ENCODE results near the gene UNC5C. TPM values are rescaled to one million over a fixed set of nuclear protein-coding genes. Genes with fewer than 3 reads are reported as not detected.

UNC5C gene
- total and polyA plus RNA-seq, 4 donors: 0.63 to 11.2 (median 8.6) TPM

GRCh38 chr4:95402299-95402698 is 146.5 kb downstream of the UNC5C start:
- no peak overlapping the region for H3K4me3 ChIP-seq (ENCODE audit: low read length in 2 of 2)
- ATAC-seq (ENCODE audit: low FRiP score): no peak
- DNase-seq: no peak

GRCh38 chr4:95398217-95398616 is 150.6 kb downstream of the UNC5C start:
- intact Hi-C loops (cut with DNase I): no loop called here
- H3K36me3 ChIP-seq (ENCODE audit: control insufficient read depth in 1 of 2, insufficient read depth in 2 of 2, low read length in 1 of 2): no peaks in the 10 kb centered on the region
- H3K9me3 ChIP-seq (ENCODE audit: control insufficient read depth, low read length): no peaks in the 10 kb centered on the region
- H3K27me3 ChIP-seq (ENCODE audit: control insufficient read depth in 1 of 2, insufficient read depth in 2 of 2, low read length in 1 of 2): no peaks in the 10 kb centered on the region
- H3K27ac ChIP-seq (ENCODE audit: low read depth in 1 of 2, low read length in 2 of 2): no peak overlapping the region
- no peak for ATAC-seq (ENCODE audit: low FRiP score)
- H3K4me3 ChIP-seq (ENCODE audit: low read length in 2 of 2): no peak overlapping the region
- no peak for DNase-seq
- no peaks in the 10 kb centered on the region for H3K4me1 ChIP-seq (ENCODE audit: control insufficient read depth in 1 of 2, insufficient read depth in 2 of 2, low read length in 2 of 2)

More at GRCh38 chr4:95402299-95402698, 146.5 kb downstream of the UNC5C start:
- Histone ChIP-seq H3K27ac (ENCODE audit: low read depth in 1 of 2, low read length in 2 of 2) (no peak overlapping the region), H3K9me3 (ENCODE audit: control insufficient read depth, low read length) (no peaks in the 10 kb centered on the region), H3K4me1 (ENCODE audit: control insufficient read depth in 1 of 2, insufficient read depth in 2 of 2, low read length in 2 of 2) (no peaks in the 10 kb centered on the region), H3K27me3 (ENCODE audit: control insufficient read depth in 1 of 2, insufficient read depth in 2 of 2, low read length in 1 of 2) (no peaks in the 10 kb centered on the region), H3K36me3 (ENCODE audit: control insufficient read depth in 1 of 2, insufficient read depth in 2 of 2, low read length in 1 of 2) (no peaks in the 10 kb centered on the region)
- intact Hi-C loops (cut with DNase I): no loop called here

GRCh38 chr4:95394752-95395306 is 153.9 kb downstream of the UNC5C start:
- WGBS, 2 donors: 69 to 77% methylated on average over 2 of the region's 2 CpGs
- Histone ChIP-seq H3K27ac (ENCODE audit: low read depth in 1 of 2, low read length in 2 of 2) (no peak overlapping the region), H3K9me3 (ENCODE audit: control insufficient read depth, low read length) (no peaks in the 10 kb centered on the region), H3K27me3 (ENCODE audit: control insufficient read depth in 1 of 2, insufficient read depth in 2 of 2, low read length in 1 of 2) (no peaks in the 10 kb centered on the region), H3K36me3 (ENCODE audit: control insufficient read depth in 1 of 2, insufficient read depth in 2 of 2, low read length in 1 of 2) (no peaks in the 10 kb centered on the region), H3K4me1 (ENCODE audit: control insufficient read depth in 1 of 2, insufficient read depth in 2 of 2, low read length in 2 of 2) (no peaks in the 10 kb centered on the region), H3K4me3 (ENCODE audit: low read length in 2 of 2) (no peak overlapping the region)
- no peak for ATAC-seq (ENCODE audit: low FRiP score)
- intact Hi-C loops (cut with DNase I): no loop called here
- DNase-seq: no peak

GRCh38 chr4:95393821-95394220 is 155.0 kb downstream of the UNC5C start:
- no peak for ATAC-seq (ENCODE audit: low FRiP score)
- no peak overlapping the region for H3K27ac ChIP-seq (ENCODE audit: low read depth in 1 of 2, low read length in 2 of 2)

GRCh38 chr4:95388911-95389310 is 159.9 kb downstream of the UNC5C start:
- Histone ChIP-seq H3K27ac (ENCODE audit: low read depth in 1 of 2, low read length in 2 of 2) (no peak overlapping the region), H3K36me3 (ENCODE audit: control insufficient read depth in 1 of 2, insufficient read depth in 2 of 2, low read length in 1 of 2) (no peaks in the 10 kb centered on the region), H3K9me3 (ENCODE audit: control insufficient read depth, low read length) (no peaks in the 10 kb centered on the region), H3K27me3 (ENCODE audit: control insufficient read depth in 1 of 2, insufficient read depth in 2 of 2, low read length in 1 of 2) (no peaks in the 10 kb centered on the region), H3K4me1 (ENCODE audit: control insufficient read depth in 1 of 2, insufficient read depth in 2 of 2, low read length in 2 of 2) (no peaks in the 10 kb centered on the region), H3K4me3 (ENCODE audit: low read length in 2 of 2) (no peak overlapping the region)
- no peak for ATAC-seq (ENCODE audit: low FRiP score)
- no peak for DNase-seq
- intact Hi-C loops (cut with DNase I): no loop called here

More at GRCh38 chr4:95393821-95394220, 155.0 kb downstream of the UNC5C start:
- no peaks in the 10 kb centered on the region for H3K9me3 ChIP-seq (ENCODE audit: control insufficient read depth, low read length)
- no peaks in the 10 kb centered on the region for H3K4me1 ChIP-seq (ENCODE audit: control insufficient read depth in 1 of 2, insufficient read depth in 2 of 2, low read length in 2 of 2)
- WGBS, 2 donors: 43 to 47% methylated on average over 1 of the region's 1 CpG
- H3K27me3 ChIP-seq (ENCODE audit: control insufficient read depth in 1 of 2, insufficient read depth in 2 of 2, low read length in 1 of 2): no peaks in the 10 kb centered on the region
- H3K36me3 ChIP-seq (ENCODE audit: control insufficient read depth in 1 of 2, insufficient read depth in 2 of 2, low read length in 1 of 2): no peaks in the 10 kb centered on the region
- intact Hi-C loops (cut with DNase I): no loop called here
- DNase-seq: no peak
- H3K4me3 ChIP-seq (ENCODE audit: low read length in 2 of 2): no peak overlapping the region

GRCh38 chr4:95387719-95388118 is 161.1 kb downstream of the UNC5C start:
- 4 to 13% methylated on average over 1 of the region's 1 CpG for WGBS, 2 donors

GRCh38 chr4:95386410-95386809 is 162.4 kb downstream of the UNC5C start:
- intact Hi-C loops (cut with DNase I): no loop called here
- Histone ChIP-seq H3K4me1 (ENCODE audit: control insufficient read depth in 1 of 2, insufficient read depth in 2 of 2, low read length in 2 of 2) (no peaks in the 10 kb centered on the region), H3K9me3 (ENCODE audit: control insufficient read depth, low read length) (no peaks in the 10 kb centered on the region), H3K4me3 (ENCODE audit: low read length in 2 of 2) (no peak overlapping the region), H3K36me3 (ENCODE audit: control insufficient read depth in 1 of 2, insufficient read depth in 2 of 2, low read length in 1 of 2) (no peaks in the 10 kb centered on the region), H3K27ac (ENCODE audit: low read depth in 1 of 2, low read length in 2 of 2) (no peak overlapping the region), H3K27me3 (ENCODE audit: control insufficient read depth in 1 of 2, insufficient read depth in 2 of 2, low read length in 1 of 2) (no peaks in the 10 kb centered on the region)
- no peak for DNase-seq
- 78 to 91% methylated on average over 3 of the region's 3 CpGs for WGBS, 2 donors
- no peak for ATAC-seq (ENCODE audit: low FRiP score)

More at GRCh38 chr4:95387719-95388118, 161.1 kb downstream of the UNC5C start:
- Histone ChIP-seq H3K4me1 (ENCODE audit: control insufficient read depth in 1 of 2, insufficient read depth in 2 of 2, low read length in 2 of 2) (no peaks in the 10 kb centered on the region), H3K27ac (ENCODE audit: low read depth in 1 of 2, low read length in 2 of 2) (no peak overlapping the region), H3K36me3 (ENCODE audit: control insufficient read depth in 1 of 2, insufficient read depth in 2 of 2, low read length in 1 of 2) (no peaks in the 10 kb centered on the region), H3K4me3 (ENCODE audit: low read length in 2 of 2) (no peak overlapping the region), H3K9me3 (ENCODE audit: control insufficient read depth, low read length) (no peaks in the 10 kb centered on the region), H3K27me3 (ENCODE audit: control insufficient read depth in 1 of 2, insufficient read depth in 2 of 2, low read length in 1 of 2) (no peaks in the 10 kb centered on the region)
- intact Hi-C loops (cut with DNase I): no loop called here
- DNase-seq (no peak), ATAC-seq (ENCODE audit: low FRiP score) (no peak)

GRCh38 chr4:95381843-95382580 is 166.8 kb downstream of the UNC5C start:
- Histone ChIP-seq H3K4me3 (ENCODE audit: low read length in 2 of 2) (no peak overlapping the region), H3K27ac (ENCODE audit: low read depth in 1 of 2, low read length in 2 of 2) (no peak overlapping the region), H3K9me3 (ENCODE audit: control insufficient read depth, low read length) (no peaks in the 10 kb centered on the region), H3K36me3 (ENCODE audit: control insufficient read depth in 1 of 2, insufficient read depth in 2 of 2, low read length in 1 of 2) (no peaks in the 10 kb centered on the region), H3K4me1 (ENCODE audit: control insufficient read depth in 1 of 2, insufficient read depth in 2 of 2, low read length in 2 of 2) (no peaks in the 10 kb centered on the region), H3K27me3 (ENCODE audit: control insufficient read depth in 1 of 2, insufficient read depth in 2 of 2, low read length in 1 of 2) (no peaks in the 10 kb centered on the region)
- WGBS, 2 donors: 90 to 92% methylated on average over 4 of the region's 4 CpGs
- intact Hi-C loops (cut with DNase I): no loop called here
- ATAC-seq (ENCODE audit: low FRiP score) (no peak), DNase-seq (no peak)

GRCh38 chr4:95379633-95380032 is 169.1 kb downstream of the UNC5C start:
- Histone ChIP-seq H3K36me3 (ENCODE audit: control insufficient read depth in 1 of 2, insufficient read depth in 2 of 2, low read length in 1 of 2) (no peaks in the 10 kb centered on the region), H3K9me3 (ENCODE audit: control insufficient read depth, low read length) (no peaks in the 10 kb centered on the region), H3K27me3 (ENCODE audit: control insufficient read depth in 1 of 2, insufficient read depth in 2 of 2, low read length in 1 of 2) (no peaks in the 10 kb centered on the region), H3K4me1 (ENCODE audit: control insufficient read depth in 1 of 2, insufficient read depth in 2 of 2, low read length in 2 of 2) (no peaks in the 10 kb centered on the region), H3K4me3 (ENCODE audit: low read length in 2 of 2) (no peak overlapping the region), H3K27ac (ENCODE audit: low read depth in 1 of 2, low read length in 2 of 2) (no peak overlapping the region)
- DNase-seq: no peak
- intact Hi-C loops (cut with DNase I): no loop called here
- no peak for ATAC-seq (ENCODE audit: low FRiP score)
- WGBS, 2 donors: 91 to 96% methylated on average over 13 of the region's 13 CpGs
